ENCODE results near the gene CCNB2.

The CCNB2 gene

DNA sequence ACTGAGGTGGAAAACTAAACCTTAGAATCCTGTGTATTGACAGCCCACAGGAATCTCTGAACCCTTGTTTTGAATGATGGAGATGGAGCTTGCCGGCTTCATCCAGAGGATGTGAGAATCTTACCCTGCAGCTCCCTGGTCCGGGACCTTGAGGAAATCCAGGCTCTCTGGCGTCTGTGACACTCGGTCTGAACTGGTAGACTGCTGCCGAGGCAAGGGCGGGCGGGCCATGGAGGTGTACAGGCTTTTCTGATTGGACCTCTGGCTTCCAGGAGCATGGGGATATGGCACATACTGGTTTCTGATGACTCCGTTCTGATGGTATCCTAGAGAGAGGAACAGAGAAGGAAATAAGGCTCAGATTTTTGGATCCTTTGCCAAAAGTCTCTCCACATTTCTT is 48.5 kb downstream of the CCNB2 start:
- TF ChIP-seq, protein P1, sequence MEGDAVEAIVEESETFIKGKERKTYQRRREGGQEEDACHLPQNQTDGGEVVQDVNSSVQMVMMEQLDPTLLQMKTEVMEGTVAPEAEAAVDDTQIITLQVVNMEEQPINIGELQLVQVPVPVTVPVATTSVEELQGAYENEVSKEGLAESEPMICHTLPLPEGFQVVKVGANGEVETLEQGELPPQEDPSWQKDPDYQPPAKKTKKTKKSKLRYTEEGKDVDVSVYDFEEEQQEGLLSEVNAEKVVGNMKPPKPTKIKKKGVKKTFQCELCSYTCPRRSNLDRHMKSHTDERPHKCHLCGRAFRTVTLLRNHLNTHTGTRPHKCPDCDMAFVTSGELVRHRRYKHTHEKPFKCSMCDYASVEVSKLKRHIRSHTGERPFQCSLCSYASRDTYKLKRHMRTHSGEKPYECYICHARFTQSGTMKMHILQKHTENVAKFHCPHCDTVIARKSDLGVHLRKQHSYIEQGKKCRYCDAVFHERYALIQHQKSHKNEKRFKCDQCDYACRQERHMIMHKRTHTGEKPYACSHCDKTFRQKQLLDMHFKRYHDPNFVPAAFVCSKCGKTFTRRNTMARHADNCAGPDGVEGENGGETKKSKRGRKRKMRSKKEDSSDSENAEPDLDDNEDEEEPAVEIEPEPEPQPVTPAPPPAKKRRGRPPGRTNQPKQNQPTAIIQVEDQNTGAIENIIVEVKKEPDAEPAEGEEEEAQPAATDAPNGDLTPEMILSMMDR (IDR thresholded peaks at IDR 0.05): no peak

DNA sequence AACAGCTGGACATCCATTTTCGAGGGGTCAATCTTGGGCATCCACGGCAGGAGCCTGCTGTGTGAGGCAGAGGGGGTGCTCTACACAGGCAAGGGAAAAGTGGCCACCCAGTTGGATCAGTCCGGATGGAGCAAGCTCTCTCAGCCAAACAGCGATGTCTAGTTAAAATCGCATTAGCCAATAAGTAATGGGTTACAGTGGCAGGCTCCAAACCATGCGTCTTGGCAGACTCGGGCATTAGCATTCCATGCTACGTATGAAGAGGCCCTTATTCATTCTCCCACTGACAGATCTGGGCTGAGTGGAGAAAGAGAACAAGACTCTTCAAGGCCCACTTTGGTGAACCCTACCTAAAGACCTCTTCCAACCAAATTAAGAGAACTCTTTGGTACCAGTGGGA is 49.3 kb downstream of the CCNB2 start:
- TF ChIP-seq, protein P1 (IDR thresholded peaks at IDR 0.05): no peak

DNA sequence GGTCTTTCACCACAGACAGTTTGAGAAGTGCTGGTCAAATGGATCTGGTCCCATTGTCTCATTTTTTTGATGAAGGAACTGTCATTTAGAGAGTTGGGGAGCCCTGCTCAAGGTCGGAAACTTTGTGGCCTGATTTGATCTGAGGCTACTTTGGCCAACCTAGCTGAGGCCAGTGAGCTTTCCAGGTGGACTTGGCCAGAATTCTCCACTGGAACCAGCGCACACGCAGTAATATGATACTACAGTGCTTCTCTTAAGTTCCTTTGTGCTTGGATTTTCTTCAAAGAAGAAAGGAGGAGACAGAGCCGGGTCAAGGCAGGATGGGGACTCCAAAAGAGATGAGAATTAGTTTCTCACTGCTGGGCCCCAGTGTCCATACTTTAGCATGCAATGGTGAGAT is 50.5 kb downstream of the CCNB2 start:
- TF ChIP-seq, protein P1 (IDR thresholded peaks at IDR 0.05): no peak

DNA sequence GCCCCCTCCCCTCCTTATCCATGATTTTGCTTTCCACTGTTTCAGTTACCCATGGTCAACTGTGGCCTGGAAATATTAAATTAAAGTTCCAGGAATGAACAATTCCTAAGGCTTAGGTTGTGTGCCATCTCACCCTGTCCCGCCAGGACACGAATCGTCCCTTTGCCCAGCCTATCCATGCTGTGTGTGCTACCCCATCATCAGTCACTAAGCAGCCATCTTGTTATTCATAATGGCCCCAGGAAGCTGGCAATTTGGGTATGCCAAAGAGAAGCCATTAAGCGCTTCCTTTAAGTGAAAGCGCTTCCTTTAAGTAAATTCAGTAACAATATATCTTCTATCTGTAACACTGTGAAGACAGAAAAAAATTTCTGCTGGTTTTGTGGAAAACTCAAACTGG is 52.5 kb downstream of the CCNB2 start:
- TF ChIP-seq, protein P1 (IDR thresholded peaks at IDR 0.05): no peak

DNA sequence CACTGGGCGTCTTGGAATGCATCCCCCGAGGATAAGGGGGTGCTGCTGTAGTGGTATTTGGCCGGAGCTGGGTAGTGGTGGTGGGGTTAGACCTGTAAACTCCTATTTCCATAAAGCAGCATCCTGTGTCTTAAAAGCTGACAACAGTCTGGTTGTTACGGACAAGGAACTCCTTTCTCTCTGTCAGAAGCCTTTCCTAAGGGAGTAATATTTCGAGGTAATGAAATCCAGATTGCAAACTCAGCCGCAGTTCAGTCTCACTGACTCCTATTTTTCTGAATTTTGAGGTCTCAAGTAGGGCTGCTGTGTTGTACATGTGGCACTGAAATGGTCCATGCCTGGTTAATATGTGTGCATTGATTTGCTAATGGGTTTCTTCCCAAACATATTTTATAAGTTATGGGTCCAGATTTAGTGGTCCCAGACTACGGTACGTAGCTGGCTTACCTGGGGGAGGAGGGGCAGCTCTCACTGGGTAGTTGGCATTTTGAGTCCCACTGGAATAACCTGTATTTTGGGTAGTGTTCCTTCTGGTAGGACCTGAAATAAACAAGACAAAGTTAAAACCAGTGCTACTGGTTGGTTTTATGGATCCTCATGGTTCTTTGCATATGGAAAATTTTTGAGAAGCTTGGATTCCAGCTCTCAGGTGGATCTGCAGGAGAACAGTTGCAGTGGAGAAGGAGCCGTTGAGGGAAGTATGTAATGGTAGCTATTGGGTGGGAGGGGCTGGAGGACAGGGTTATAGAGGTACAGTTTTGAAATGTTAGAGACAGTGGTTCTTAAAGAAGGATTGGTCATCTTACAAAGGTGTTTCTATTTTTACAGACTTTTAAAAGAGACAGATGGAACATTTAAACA is 53.1 kb downstream of the CCNB2 start:
- TF ChIP-seq, protein P1 (IDR thresholded peaks at IDR 0.05): no peak

DNA sequence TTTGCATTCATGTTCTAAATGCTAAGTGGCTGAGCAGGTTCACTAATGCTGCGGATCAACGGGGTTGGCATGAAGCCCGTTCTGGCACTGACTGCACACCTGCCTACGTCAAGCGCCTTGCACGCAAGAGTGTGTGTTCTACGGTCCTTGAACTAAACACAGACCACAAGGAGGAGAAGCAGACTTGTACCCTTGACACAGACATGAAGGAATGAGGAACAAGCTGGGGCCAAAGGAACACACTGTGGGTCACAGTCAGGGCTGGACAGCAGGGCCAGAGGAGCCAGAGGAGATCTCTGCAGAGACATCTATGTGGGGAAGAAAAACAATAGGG is 53.7 kb downstream of the CCNB2 start:
- TF ChIP-seq, protein P1 (IDR thresholded peaks at IDR 0.05): no peak

DNA sequence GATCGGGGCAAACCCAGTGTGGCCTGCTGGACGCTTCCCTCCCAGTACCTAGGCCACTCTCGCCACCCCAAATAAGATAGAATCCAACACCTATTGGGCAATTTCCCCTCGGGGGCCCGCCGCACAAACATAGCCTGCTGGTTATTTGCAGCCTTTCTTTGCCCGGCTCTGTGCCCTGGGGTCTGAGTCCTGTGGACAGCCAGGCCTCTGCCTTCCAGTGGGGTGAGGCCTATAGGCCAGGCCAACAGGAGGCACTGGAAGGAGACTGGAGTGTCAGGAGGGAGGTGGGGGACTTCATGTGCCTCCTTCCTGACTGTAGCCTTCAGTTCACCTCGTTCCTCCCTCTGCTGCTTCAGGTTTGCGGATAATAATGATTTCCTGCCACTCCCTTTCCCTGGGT is 54.3 kb downstream of the CCNB2 start:
- TF ChIP-seq, protein P1 (IDR thresholded peaks at IDR 0.05): no peak

Measured in LNCAP (cell line).